H1 (cell line): ENCODE results near the gene MSI2. TPM values are rescaled to one million over a fixed set of nuclear protein-coding genes. Genes with fewer than 3 reads are reported as not detected.
A peak's percentile ranks its signal among the peaks of the same experiment; 100 is the strongest.

ENCODE experiments used
- CTCF ChIA-PET: fragments of 300-600 bp; sonication (Branson Sonifier 250); formaldehyde crosslinking; loops from one replicate; lab custom pipeline; 2021; ENCODE audit not compliant: partially characterized antibody; lab: Charles Lee
- POLR2A ChIA-PET: fragments of 300-600 bp; sonication (Branson Sonifier 250); formaldehyde crosslinking; loops from one replicate; lab custom pipeline; 2021; ENCODE audit warnings: inconsistent platforms; ENCODE audit not compliant: partially characterized antibody; lab: Charles Lee
- DNase-seq, 2 experiments: peaks; one replicate each; pipeline versions ENCODE4 v3.0.0 to v3.0.0-alpha.2; 2010 to 2022; ENCODE audit warnings: low spot score in 2 of 2, low read depth in 1 of 2, mixed read lengths in 1 of 2
- FAIRE-seq: peaks from 2 replicates; lab custom pipeline; 2011; peaks lifted over from hg19 to GRCh38; lab: Jason Lieb, UNC
- H2AFZ ChIP-seq: 2 replicates; pipeline ENCODE4 v1.8.1; 2012; ENCODE audit warnings: low read length, inconsistent platforms
- H2AK5ac ChIP-seq: 2 replicates; pipeline ENCODE4 v1.6.1; 2013; ENCODE audit warnings: low read depth, low read length
- H2BK120ac ChIP-seq: replicated peaks from 2 replicates; pipeline ENCODE3; 2013; ENCODE audit warnings: low read depth, low read length, inconsistent platforms
- H2BK12ac ChIP-seq: 2 replicates; pipeline ENCODE4 v1.6.1; 2013; ENCODE audit warnings: low read depth, low read length
- H2BK15ac ChIP-seq: 2 replicates; pipeline ENCODE4 v1.6.1; 2013; ENCODE audit warnings: low read length
- H2BK20ac ChIP-seq: 2 replicates; pipeline ENCODE4 v1.6.1; 2013; ENCODE audit warnings: low read length
- H2BK5ac ChIP-seq: 2 replicates; pipeline ENCODE4 v1.6.1; 2013; ENCODE audit warnings: low read depth, low read length
- H3K14ac ChIP-seq: 2 replicates; pipeline ENCODE4 v1.6.1; 2013; ENCODE audit warnings: inconsistent platforms; ENCODE audit not compliant: insufficient read length
- H3K18ac ChIP-seq: 2 replicates; pipeline ENCODE4 v1.6.1; 2013; ENCODE audit warnings: low read length; ENCODE audit errors: extremely low read depth
- H3K23ac ChIP-seq: 2 replicates; pipeline ENCODE4 v1.6.1; 2013; ENCODE audit warnings: inconsistent platforms; ENCODE audit not compliant: insufficient read length
- H3K23me2 ChIP-seq: 2 replicates; pipeline ENCODE4 v1.6.1; 2013; ENCODE audit warnings: low read depth, low read length
- H3K27ac ChIP-seq: 2 replicates; pipeline ENCODE4 v1.6.1; 2011; ENCODE audit warnings: low read depth, low read length, inconsistent platforms
- H3K27me3 ChIP-seq, 4 experiments: replicated peaks in 1 of 4; 1 replicate in 1 of 4; 2 replicates in 3 of 4; pipeline versions ENCODE4 v1.6.1 to v1.8.1; 2011 to 2013; ENCODE audit warnings: low read length in 3 of 4, mild to moderate bottlenecking in 3 of 4, inconsistent platforms in 2 of 4, mixed read lengths in 2 of 4, moderate library complexity in 1 of 4; ENCODE audit not compliant: control insufficient read depth in 3 of 4, insufficient read depth in 3 of 4; ENCODE audit errors: extremely low read depth in 1 of 4
- H3K36me3 ChIP-seq, 4 experiments: 2 replicates each; pipeline versions ENCODE4 v1.6.1 to v1.8.1; 2011 to 2013; ENCODE audit warnings: mild to moderate bottlenecking in 4 of 4, low read length in 3 of 4, moderate library complexity in 2 of 4, control low read depth in 1 of 4, inconsistent platforms in 1 of 4; ENCODE audit not compliant: insufficient read depth in 4 of 4, control insufficient read depth in 2 of 4
- H3K4ac ChIP-seq: replicated peaks from 2 replicates; pipeline ENCODE3; 2013; ENCODE audit warnings: low read length, low read depth, mixed read lengths, inconsistent platforms; ENCODE audit not compliant: insufficient read length
- H3K4me1 ChIP-seq, 4 experiments: replicated peaks in 1 of 4; 1 replicate in 1 of 4; 2 replicates in 3 of 4; pipeline versions ENCODE4 v1.6.1 to v1.8.1; 2011 to 2013; ENCODE audit warnings: low read length in 3 of 4, inconsistent platforms in 2 of 4, mixed read lengths in 1 of 4; ENCODE audit not compliant: insufficient read depth in 4 of 4, control insufficient read depth in 3 of 4
- H3K4me2 ChIP-seq, 2 experiments: 2 replicates each; pipeline versions ENCODE4 v1.6.1 to v1.8.1; 2011 to 2013; ENCODE audit warnings: low read depth in 2 of 2, low read length in 2 of 2, control low read depth in 1 of 2, inconsistent platforms in 1 of 2, mild to moderate bottlenecking in 1 of 2; ENCODE audit not compliant: insufficient read depth in 1 of 2
- H3K4me3 ChIP-seq, 4 experiments: fragments of 200-600, 300-600 bp in 1 of 4; sonication (generic), shearing (Covaris generic), sonication (Bioruptor Twin) in 1 of 4; 2 replicates each; pipeline versions ENCODE4 v1.5.1 to v1.8.1; 2011 to 2016; ENCODE audit warnings: low read length in 4 of 4, low read depth in 3 of 4, control low read depth in 2 of 4, inconsistent platforms in 2 of 4, mild to moderate bottlenecking in 2 of 4, mixed read lengths in 1 of 4, moderate library complexity in 1 of 4; ENCODE audit not compliant: insufficient read depth in 2 of 4; ENCODE audit errors: extremely low read depth in 1 of 4
- H3K56ac ChIP-seq: replicated peaks from 2 replicates; pipeline ENCODE3; 2013; ENCODE audit warnings: low read depth, mild to moderate bottlenecking, mixed read lengths, low read length, inconsistent platforms; ENCODE audit not compliant: insufficient read length
- H3K79me1 ChIP-seq: 2 replicates; pipeline ENCODE4 v1.6.1; 2013; ENCODE audit warnings: low read depth, low read length, control low read depth
- H3K79me2 ChIP-seq, 2 experiments: 2 replicates each; pipeline versions ENCODE4 v1.6.1 to v1.8.1; 2012 to 2013; ENCODE audit warnings: low read length in 2 of 2, mild to moderate bottlenecking in 2 of 2, inconsistent platforms in 1 of 2; ENCODE audit not compliant: insufficient read depth in 2 of 2, control insufficient read depth in 1 of 2
- H3K9ac ChIP-seq, 4 experiments: replicated peaks in 1 of 4; 1 replicate in 1 of 4; 2 replicates in 3 of 4; pipeline versions ENCODE4 v1.6.1 to v1.8.1; 2011 to 2013; ENCODE audit warnings: low read depth in 3 of 4, low read length in 3 of 4, control low read depth in 2 of 4, mild to moderate bottlenecking in 2 of 4, moderate library complexity in 2 of 4, inconsistent platforms in 1 of 4; ENCODE audit errors: extremely low read depth in 1 of 4
- H3K9me3 ChIP-seq, 2 experiments: 2 replicates each; pipeline versions ENCODE4 v1.6.1 to v1.8.1; 2012 to 2013; ENCODE audit warnings: mild to moderate bottlenecking in 2 of 2, moderate library complexity in 2 of 2, control low read depth in 1 of 2, inconsistent platforms in 1 of 2, low read depth in 1 of 2, low read length in 1 of 2, mixed read lengths in 1 of 2; ENCODE audit not compliant: insufficient read depth in 2 of 2
- H4K20me1 ChIP-seq, 2 experiments: replicated peaks in 1 of 2; 2 replicates each; pipeline versions ENCODE3 to v1.8.1; 2011 to 2013; ENCODE audit warnings: inconsistent platforms in 2 of 2, low read length in 2 of 2, mild to moderate bottlenecking in 1 of 2; ENCODE audit not compliant: insufficient read depth in 2 of 2, control insufficient read depth in 1 of 2
- H4K5ac ChIP-seq: 2 replicates; pipeline ENCODE4 v1.6.1; 2013; ENCODE audit warnings: low read length, low read depth, mixed read lengths, inconsistent platforms; ENCODE audit not compliant: insufficient read length
- H4K8ac ChIP-seq: 2 replicates; pipeline ENCODE4 v1.8.0; 2013; ENCODE audit warnings: mild to moderate bottlenecking, moderate library complexity, low read length, inconsistent platforms; ENCODE audit not compliant: insufficient read depth; ENCODE audit errors: extremely low read depth
- H4K91ac ChIP-seq: replicated peaks from 2 replicates; pipeline ENCODE3; 2013; ENCODE audit warnings: low read length, mixed read lengths, inconsistent platforms; ENCODE audit not compliant: insufficient read length
- ATF3 ChIP-seq: IDR thresholded peaks from 2 replicates; pipeline ENCODE4 v1.6.1; 2011; ENCODE audit warnings: low read depth, mild to moderate bottlenecking, low read length; ENCODE audit not compliant: insufficient read depth
- GABPA ChIP-seq: IDR thresholded peaks from 2 replicates; pipeline ENCODE4 v1.6.1; 2011; ENCODE audit warnings: mild to moderate bottlenecking, low read length, moderate library complexity, borderline replicate concordance; ENCODE audit not compliant: insufficient read depth
- HDAC2 ChIP-seq, 2 experiments: fragments of 300-600 bp in 1 of 2; sonication (generic) in 1 of 2; IDR thresholded peaks; 2 replicates each; pipeline ENCODE4 v1.6.1; 2011 to 2012; ENCODE audit warnings: low read depth in 2 of 2, low read length in 2 of 2, mild to moderate bottlenecking in 2 of 2, moderate library complexity in 2 of 2, borderline replicate concordance in 1 of 2, inconsistent platforms in 1 of 2
- POU5F1 ChIP-seq: IDR thresholded peaks from 2 replicates; pipeline ENCODE4 v1.6.1; 2011; ENCODE audit warnings: low read depth, mild to moderate bottlenecking, low read length, moderate library complexity
- SP1 ChIP-seq: IDR thresholded peaks from 2 replicates; pipeline ENCODE4 v1.6.1; 2011; ENCODE audit warnings: low read depth, low read length
- WGBS, 2 experiments: shearing (Covaris generic) in 1 of 2; methylation state at CpG; one replicate each; pipeline versions ENCODE4 v1.1.6 to v1.1.7; 2013 to 2015; ENCODE audit warnings: low lambda C conversion rate in 2 of 2, mixed read lengths in 2 of 2, inconsistent platforms in 1 of 2, low coverage in 1 of 2, missing lambda C conversion rate in 1 of 2; ENCODE audit not compliant: insufficient replicate concordance in 2 of 2, insufficient coverage in 1 of 2, insufficient read length in 1 of 2; ENCODE audit errors: extremely low coverage in 1 of 2, missing lambda C conversion rate in 1 of 2; 5-methylcytosine and 5-hydroxymethylcytosine counted together
- polyA plus RNA-seq, 7 experiments: library from polyadenylated mRNA; depleted of rRNA in 3 of 7; stranded (reverse) in 5 of 7; unstranded in 2 of 7; fragments of >200 nt in 5 of 7; fragments of 200-250 nt in 2 of 7; gene quantifications; 1 replicate in 5 of 7; 2 replicates in 1 of 7; 4 replicates in 1 of 7; pipeline versions ENCODE4 v1.2.1 to v1.2.3, GENCODE V29; 2011 to 2013; ENCODE audit warnings: missing spikeins in 2 of 7, mixed read lengths in 2 of 7
- total RNA-seq: library from RNA; stranded (reverse); fragmentation: NEBNext Ultra II Directional; extraction: Animal tissue kit (Norgen Biotek cat#: 25700); gene quantifications from 2 replicates; pipeline ENCODE4 v1.2.1, GENCODE V29; 2021

MSI2 gene
- total and polyA plus RNA-seq, 2 of the 8 experiments (the other 6 are each of a cell fraction or from before 2014, with no cell fraction given), result 36.7 to 80.6 TPM

GRCh38 chr17:57672971-57673370 is 416.6 kb downstream of the MSI2 start:
- CTCF ChIA-PET, result interaction anchor here (0.6 to 3.9 kb wide), 19 partner anchors 10 to 551 kb away, joined by 3 to 100 read pairs (median 6); no protein-coding TSS in a partner anchor
- Histone ChIP-seq H2BK5ac (no peak overlapping the region), H3K23ac (no peak overlapping the region), H3K36me3 (peaks cover 0 to 3% (median 1%) of the 10 kb centered on the region in 4 experiments; a peak in 1 of 8 replicates), H3K27me3 (no peaks in the 10 kb centered on the region; a peak in 1 of 7 replicates), H3K4ac (no peak overlapping the region), H3K27ac (no peak overlapping the region), H3K4me3 (no peak overlapping the region), H2BK12ac (no peak overlapping the region), H3K9me3 (no peaks in the 10 kb centered on the region), H4K91ac (no peak overlapping the region), H3K18ac (no peak overlapping the region), H4K5ac (no peak overlapping the region), H3K79me1 (no peaks in the 10 kb centered on the region), H3K4me2 (no peak overlapping the region), H4K8ac (no peak overlapping the region), H2AK5ac (no peak overlapping the region), H4K20me1 (peaks cover 0 to 2% of the 10 kb centered on the region in 2 experiments), H3K23me2 (no peaks in the 10 kb centered on the region), H3K4me1 (no peaks in the 10 kb centered on the region; a peak in 1 of 7 replicates), H2BK20ac (no peak overlapping the region), H3K14ac (no peak overlapping the region), H3K56ac (no peak overlapping the region), H3K9ac (no peak overlapping the region), H2AFZ (no peak overlapping the region), H2BK120ac (no peak overlapping the region), H3K79me2 (no peaks in the 10 kb centered on the region)
- WGBS, 2 experiments, result 84% methylated on average over 4 of the region's 4 CpGs; no CpG with 5 or more reads in 1 of the 2 experiments
- DNase-seq (peak in 1 of 2 experiments; percentile 22), FAIRE-seq (no peak)
- POLR2A ChIA-PET, result no interaction called here
- TF ChIP-seq SP1, result no peak
- TF ChIP-seq POU5F1, result no peak
- TF ChIP-seq HDAC2 (IDR thresholded peaks at IDR 0.05; ENCODE audit: borderline replicate concordance in 1 of 2, low read depth in 2 of 2, low read length in 2 of 2), result no peak
- TF ChIP-seq ATF3, result no peak
- no peak for TF ChIP-seq GABPA
- TF ChIP-seq, all 59 proteins: peak for 0
- no peak overlapping the region for H2BK15ac ChIP-seq
